Neural cell (in vitro differentiated cells): ENCODE data around the gene MYO1D.

Experiments used
- POLR2AphosphoS5 ChIP-seq: IDR thresholded peaks from 2 replicates; pipeline ENCODE4 v1.6.1; 2012
- TAF1 ChIP-seq: IDR thresholded peaks from 2 replicates; pipeline ENCODE4 v1.6.1; 2012; ENCODE audit warnings: low read depth
- TF ChIP-seq, protein P1 (sequence below): fragments of 450-650 bp; IDR thresholded peaks from 2 replicates; pipeline ENCODE4 v1.5.1; 2014; ENCODE audit warnings: antibody characterized with exemption, mild to moderate bottlenecking, moderate library complexity; ENCODE audit not compliant: poor library complexity, severe bottlenecking

DNA sequence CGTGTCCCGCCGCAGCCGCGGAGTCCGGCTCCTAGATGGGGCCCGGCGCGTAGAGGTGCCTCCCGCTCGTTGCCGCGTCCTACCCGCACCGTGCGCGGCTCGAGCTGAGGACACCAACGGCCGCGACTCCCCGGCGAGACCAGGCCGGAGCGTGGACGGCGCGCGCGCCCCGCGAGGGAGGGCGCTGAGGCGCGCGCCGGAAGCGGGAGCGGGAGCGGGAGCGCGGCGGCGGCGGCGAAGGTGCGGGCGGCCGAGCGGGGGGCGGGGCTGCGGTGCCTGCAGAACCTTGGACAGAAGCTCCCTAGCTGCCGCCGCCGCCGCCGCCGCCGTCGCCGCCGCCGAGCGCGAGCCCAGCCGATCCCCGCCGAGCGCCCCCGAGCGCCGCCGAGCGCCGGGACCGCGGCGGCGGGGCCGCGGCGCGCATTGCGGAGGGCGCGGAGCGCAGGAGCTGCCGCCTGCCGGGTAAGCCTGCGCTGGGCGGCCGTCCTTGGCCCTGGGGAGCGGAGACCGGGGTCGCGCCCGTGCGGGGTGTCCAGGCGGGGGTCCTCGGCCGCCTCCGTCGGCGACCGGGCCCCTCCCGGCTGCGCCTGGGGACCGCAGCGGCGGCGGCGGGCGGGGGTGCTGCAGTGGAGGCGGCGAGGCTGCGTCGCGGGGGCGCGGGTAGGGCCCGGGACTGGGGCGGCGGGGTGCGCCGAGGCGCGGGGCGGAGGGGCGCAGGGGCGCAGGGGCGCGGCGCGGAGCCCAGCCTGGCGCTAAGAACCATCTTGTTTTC, 390.0 kb downstream of the MYO1D start, which contains the start of gene CDK5R1:
- TF ChIP-seq, protein P1, sequence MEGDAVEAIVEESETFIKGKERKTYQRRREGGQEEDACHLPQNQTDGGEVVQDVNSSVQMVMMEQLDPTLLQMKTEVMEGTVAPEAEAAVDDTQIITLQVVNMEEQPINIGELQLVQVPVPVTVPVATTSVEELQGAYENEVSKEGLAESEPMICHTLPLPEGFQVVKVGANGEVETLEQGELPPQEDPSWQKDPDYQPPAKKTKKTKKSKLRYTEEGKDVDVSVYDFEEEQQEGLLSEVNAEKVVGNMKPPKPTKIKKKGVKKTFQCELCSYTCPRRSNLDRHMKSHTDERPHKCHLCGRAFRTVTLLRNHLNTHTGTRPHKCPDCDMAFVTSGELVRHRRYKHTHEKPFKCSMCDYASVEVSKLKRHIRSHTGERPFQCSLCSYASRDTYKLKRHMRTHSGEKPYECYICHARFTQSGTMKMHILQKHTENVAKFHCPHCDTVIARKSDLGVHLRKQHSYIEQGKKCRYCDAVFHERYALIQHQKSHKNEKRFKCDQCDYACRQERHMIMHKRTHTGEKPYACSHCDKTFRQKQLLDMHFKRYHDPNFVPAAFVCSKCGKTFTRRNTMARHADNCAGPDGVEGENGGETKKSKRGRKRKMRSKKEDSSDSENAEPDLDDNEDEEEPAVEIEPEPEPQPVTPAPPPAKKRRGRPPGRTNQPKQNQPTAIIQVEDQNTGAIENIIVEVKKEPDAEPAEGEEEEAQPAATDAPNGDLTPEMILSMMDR, result no peak
- TF ChIP-seq POLR2AphosphoS5 (peak; percentile 22), TAF1 (no peak)
